SHP77 (cell line): ENCODE measurements around the gene RTF1.

Source experiments
- DNase-seq, 2 experiments: peaks; one replicate each; lab custom pipeline; 2025; lab: John Stamatoyannopoulos, UW

RTF1 gene

DNA sequence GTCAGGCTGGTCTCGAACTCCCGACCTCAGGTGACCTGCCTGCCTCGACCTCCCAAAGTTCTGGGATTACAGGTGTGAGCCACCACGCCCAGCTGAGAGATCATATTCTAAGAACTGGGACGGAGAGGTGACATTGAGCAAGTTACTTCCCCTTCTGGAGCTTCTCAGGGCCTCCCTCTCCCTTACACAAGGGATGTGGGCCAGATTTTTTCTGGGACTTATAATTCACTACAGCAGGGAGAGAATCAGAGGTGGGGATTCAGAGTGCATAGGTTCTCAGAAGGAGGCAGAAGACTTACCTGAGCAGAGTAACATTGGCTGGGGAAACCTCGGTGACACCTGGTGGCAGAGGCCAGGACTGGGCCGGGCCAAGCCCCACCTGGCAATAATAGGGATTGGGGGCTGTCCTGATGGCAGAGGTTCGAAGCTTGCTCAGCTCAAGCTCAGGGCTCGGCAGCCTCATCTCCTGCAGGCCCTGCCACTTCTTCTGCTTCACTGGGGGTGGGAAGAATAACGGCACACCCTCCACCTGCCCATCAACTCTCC, 90.0 kb downstream of the RTF1 start:
- DNase-seq: no peak

DNA sequence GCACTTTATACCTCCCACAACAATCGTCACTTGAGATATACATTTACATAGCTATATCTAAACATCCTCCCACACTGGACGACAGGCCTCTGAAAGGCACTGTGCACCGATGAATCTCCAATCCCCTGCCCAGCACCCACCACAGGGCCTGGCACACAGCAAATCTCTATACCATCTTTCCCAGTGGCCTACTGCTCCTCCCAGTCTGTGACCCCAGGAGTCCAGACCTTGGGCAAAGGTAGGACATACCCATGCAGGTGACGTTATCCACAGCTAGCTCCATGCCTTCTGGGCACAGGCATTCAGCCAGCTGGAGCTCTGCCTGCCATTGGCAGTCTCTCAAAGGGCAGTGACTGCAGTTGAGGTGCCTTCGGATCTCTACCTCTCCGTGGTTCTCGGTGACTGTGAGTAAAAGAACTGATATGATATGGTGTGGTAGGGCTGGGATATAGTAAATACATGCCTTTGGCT, 91.0 kb downstream of the RTF1 start:
- no peak for DNase-seq

DNA sequence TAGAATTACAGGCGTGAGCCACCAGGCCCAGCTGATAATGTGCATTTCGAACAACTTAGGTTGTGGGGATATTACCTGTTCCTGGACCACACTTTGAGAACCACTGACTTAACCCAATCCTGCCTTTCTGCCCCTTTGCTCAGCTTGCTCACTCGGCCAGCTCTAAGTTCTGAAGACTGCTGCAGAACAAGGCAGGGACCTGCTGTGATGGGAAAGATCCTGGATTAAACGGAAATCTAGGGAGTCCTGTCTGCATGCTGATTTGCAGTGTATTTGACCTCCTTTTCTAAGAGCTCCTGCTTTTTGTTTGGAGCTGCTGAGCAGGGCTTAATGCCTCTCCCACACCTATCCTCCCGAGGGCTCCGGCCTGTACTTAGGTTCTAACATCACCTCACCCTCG, 93.8 kb downstream of the RTF1 start:
- DNase-seq: no peak

DNA sequence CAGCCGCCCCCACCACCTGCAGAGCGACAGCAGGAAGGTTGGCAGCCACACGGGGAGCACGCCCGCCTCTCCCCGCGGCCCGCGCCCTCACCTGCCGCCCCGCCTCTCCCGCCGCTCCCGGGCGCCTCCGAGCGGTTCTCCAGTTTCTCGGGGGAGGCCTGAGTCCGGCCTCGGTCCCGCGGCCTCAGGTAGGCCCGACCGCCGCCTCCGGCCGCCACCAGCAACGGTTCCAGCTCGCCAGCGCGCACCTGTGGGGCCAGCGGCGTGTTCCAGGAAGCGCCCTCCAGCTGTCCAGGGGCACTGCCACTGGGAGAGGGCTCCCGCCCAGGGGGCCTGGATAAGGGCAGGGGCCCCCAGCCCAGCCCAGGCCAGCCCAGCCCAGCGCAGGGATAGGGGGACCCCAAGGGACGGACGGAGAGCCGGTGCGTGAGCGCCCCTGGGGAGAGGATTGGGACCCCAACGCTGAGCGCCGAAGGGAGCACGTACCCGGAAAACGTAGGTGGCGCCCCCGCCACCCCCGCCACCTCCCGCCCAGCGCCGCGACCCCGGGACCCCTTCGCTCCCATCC, 94.5 kb downstream of the RTF1 start:
- no peak for DNase-seq

DNA sequence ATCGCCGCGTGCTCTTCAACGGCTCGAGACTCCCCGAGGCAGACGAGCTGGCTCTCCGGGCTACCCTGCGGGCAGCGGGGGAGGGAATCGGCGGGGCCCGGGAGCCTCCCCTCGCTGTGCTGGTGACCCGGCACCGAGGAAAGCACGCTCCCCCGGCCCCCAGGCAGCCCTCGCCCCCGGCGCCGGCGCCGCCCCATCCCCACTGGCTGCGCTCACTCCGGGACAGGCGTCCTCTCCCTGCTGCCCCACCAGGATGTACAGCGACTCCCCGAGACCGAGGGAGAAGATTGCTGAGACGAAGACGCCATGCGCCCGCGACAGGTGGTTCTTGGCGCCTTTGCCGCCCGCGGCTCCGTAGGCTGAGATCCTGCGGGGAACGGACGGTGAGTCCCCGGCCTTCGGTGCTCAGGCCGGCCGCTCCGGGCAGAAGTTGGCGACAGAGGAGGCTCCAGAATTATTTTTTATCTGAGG, 95.0 kb downstream of the RTF1 start:
- DNase-seq: no peak

DNA sequence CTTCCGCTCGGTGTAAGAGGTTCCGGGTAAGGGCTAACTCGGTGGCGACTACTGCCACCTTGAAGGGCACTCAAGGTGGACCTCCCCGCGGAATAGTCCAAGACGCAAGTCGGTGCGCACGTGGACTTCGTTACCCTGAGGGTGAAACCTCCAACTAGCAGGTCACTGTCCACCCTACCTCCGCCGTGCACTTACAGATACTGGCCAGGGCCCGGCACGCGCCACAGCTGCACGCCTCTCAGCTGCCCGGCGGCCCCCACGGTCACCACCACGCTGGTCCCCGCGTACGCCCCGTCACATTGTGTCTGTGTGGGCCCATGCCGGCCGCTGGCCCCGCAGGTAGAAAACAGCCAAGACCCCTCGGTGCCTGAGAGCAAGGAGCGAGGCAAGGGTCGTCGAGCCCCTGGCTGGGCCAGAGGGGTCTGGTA, 95.6 kb downstream of the RTF1 start:
- no peak for DNase-seq

DNA sequence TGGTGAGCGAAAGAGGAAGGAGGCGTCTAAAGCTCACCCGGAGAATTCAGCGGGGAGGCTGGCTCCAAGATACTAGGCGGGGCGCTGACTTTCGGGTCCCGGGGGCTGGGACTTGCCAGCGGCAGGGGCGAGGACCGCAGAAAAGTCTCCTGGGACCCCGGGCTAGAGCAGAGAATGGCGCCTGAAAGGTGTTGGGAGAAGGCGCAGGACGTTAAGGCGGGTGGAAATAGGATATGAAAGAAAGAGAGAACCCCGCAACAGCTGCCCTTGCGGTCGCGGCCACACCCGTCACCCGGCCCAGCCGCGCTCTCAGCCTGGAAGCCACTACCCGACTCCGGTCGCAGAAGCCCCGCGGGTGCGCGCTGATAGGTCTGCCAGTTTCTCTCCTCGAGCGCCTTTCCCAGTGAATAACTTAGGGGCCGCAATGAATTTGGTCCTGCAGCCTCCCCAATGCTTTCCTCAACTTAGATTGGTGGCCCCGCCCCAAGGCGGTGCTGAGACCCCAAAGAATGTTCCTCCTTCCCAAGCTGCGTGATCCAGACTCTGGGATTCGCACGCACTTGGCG, 96.1 kb downstream of the RTF1 start:
- DNase-seq: no peak

DNA sequence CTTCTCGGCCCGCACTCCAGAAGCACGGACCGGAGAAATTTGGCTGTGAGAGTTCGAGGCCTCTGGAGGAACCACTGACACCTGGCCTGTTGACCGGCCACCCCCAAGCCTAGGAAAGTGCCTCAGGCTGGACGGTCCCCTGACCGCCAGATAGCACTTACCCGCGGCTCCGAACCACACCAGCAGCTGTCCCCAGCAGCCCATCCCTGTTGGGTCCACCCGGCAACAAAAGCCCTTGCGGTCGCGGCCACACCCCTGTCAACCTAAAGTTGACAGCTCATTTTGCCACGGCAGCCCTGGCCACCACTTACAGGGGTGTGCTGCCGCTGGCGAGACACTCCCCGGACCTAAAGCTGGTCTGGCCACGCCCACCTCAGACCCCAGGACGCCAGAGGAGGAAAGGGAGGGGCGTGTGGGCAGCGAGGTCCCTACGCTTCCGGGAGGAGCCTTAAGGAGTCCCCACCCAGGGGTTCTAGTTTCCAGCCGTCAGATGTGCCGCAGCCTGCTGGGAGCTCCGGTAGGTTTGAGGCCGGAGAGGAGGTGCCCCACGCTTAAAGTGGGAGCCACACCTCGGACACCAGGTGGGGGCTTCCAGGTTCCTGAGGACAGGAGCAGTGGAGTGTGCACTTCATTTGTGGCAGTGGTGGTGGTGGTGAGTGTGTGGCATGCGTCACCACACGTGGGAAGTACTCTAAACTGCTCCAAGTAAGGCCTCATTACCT, 96.8 kb downstream of the RTF1 start, which contains the start of gene LTK:
LTK (minus strand) TSS at position 322 of the 722 bp plus-strand sequence; CDS start at position 204, 118 bp downstream.
- no peak for DNase-seq

DNA sequence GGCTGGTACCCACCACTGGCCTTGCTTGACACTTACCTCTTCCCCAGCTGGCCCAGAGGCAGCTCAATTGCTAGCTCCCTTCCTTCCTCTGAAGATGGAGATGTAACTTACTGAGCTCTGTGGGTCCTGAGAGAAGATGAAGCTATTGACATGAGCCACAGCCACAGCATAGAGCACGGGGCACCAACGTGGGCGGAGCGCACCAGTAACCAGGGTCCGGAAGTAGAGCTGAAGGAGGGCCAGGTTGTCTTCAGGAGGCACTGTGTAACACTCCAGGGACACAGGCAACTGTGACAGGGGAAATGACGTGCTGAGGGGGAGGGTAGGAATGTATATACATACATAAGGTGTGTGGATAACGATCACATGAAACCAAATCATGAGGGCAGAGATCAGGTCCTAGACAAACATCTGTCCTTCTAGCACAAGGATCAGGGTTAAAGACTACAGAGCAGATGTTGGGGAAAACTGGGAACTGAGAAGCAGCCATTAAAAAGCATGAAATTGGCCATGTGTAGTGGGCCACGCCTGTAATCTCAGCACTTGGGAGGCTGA, 101.1 kb downstream of the RTF1 start:
- DNase-seq: no peak

DNA sequence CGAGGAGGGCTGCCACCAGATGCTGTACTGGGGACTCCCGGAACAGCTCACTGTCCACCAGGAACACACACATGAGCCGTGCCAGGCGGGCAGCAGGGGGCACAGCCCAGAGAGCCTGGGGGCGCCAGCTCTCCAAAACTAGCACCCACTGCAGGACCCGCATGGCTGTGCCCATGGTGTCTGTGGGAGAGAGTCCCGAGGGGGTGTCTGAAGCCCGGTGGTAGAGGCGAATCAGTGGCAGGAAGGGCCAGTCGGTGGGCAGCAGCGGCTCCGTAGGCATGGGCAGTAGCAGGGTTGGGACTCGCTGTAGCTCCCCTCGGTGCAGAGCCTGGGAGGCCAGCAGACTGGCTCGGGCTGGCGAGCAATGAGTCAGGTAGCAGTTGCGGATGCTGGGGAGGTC, 103.7 kb downstream of the RTF1 start:
- no peak for DNase-seq

DNA sequence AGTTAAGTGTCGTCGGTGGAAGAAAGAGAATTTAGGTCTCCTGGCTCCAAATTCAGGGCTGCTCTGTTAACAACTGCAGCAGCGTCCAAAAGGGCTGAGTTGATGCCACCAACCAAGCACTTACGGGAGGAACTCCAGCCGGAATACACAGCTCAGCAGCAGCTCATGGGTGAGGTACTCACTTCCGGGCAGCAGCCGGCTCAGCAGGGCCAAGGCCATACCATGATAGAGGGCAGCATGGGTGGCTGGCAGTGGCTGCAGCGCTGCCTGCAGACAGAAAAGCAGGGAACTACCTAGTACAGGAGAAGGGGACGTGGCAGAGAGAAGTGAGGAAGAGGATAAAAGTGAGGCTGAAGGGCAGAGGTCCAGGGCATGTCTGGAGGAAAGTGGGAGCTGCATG, 104.7 kb downstream of the RTF1 start:
- DNase-seq: no peak

DNA sequence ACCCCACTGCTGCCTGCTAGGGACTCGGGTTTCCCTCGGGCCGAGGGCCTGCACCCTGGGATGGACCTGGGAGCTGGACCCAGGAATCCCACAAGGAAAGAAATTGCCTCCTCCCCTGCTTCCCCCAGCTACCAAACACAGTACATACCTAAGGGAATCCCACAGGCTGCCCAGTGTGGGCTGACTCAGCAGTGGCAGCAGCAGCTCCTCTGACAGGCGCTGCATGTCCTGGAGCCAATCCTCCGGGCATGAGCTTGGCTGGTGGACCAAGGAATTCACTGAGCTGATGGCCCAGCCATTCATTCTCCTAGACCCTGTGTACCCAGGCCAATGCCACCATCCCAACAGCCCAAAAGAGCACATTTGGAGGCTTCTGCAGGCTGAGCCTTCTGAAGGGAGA, 106.2 kb downstream of the RTF1 start:
- DNase-seq: no peak

DNA sequence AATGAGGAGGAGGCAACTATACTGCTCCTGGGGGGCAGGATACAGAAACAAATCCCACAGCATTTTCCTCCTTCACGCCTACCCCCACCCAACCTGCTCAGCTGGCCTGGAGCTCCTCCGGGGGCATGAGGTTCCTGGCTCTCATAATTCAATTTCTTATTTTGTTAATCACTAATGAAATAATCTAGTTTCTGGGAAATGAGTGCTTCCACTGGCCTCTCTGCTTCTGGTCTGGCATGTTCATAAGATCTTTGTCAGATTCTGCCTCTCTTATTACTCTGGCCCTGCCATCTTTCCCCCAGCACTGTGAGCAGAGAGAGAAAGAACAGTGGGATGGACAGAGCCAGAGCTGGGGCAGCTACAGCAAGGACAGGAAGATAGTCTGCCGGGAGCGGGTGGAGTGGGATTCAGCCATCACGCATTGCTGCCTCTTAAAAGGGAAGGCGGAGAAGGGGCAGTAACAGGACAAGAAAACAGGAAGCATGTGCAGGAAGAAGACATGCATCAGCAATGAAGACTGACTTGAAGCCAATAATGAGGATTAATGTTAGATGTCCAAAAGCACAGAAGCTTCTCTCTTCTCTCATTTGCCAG, 113.6 kb downstream of the RTF1 start:
- DNase-seq: no peak
